GM12878 (cell line): Measurements from ENCODE around the gene SPP2. TPM values are rescaled to one million over a fixed set of nuclear protein-coding genes. Genes with fewer than 3 reads are reported as not detected.

Experiments used
- ATAC-seq: fragments of 200-7000 bp; cut with Tn5 transposase; 3 replicates; pipeline ENCODE4 v1.9.1; 2020; ENCODE audit warnings: mild to moderate bottlenecking, moderate library complexity
- BruUV-seq: library from RNA; stranded (reverse); fragments of 400-500 nt; replicated peaks from 2 replicates; lab custom pipeline; 2021; lab: Mats Ljungman, UMichigan
- CTCF ChIA-PET: fragments of 300-600 bp; sonication (Branson Sonifier 250); formaldehyde crosslinking; extraction: SDS; loops from one replicate; lab custom pipeline; 2021; ENCODE audit warnings: inconsistent platforms; lab: Yijun Ruan, JAX
- POLR2A ChIA-PET: fragments of 350-600 bp; formaldehyde crosslinking; extraction: SDS; loops from one replicate; lab custom pipeline; 2021; ENCODE audit warnings: inconsistent platforms; lab: Charles Lee
- RAD21 ChIA-PET: fragments of 300-600 bp; sonication (Branson Sonifier 250); formaldehyde crosslinking; loops from one replicate; lab custom pipeline; 2023; ENCODE audit warnings: antibody characterized with exemption; ENCODE audit not compliant: unreplicated experiment; lab: Charles Lee
- SMC1A ChIA-PET: fragments of 300-600 bp; sonication (Branson Sonifier 250); formaldehyde crosslinking; loops from one replicate; lab custom pipeline; 2023; ENCODE audit not compliant: unreplicated experiment, uncharacterized antibody; lab: Charles Lee
- DNase-seq: peaks from one replicate; pipeline ENCODE4 v3.0.0-alpha.2; 2011; ENCODE audit warnings: low read depth, low spot score
- FAIRE-seq: peaks from 3 replicates; lab custom pipeline; 2011; peaks lifted over from hg19 to GRCh38; lab: Jason Lieb, UNC
- H2AFZ ChIP-seq: 2 replicates; pipeline ENCODE4 v1.6.0; 2011; ENCODE audit warnings: low read depth, low read length, control low read depth; ENCODE audit not compliant: control insufficient read depth
- H3K27ac ChIP-seq: 2 replicates; pipeline ENCODE4 v1.5.1; 2011; ENCODE audit warnings: control low read depth; ENCODE audit not compliant: control insufficient read depth, insufficient read depth
- H3K27me3 ChIP-seq, 2 experiments: replicated peaks in 1 of 2; 2 replicates each; pipeline versions ENCODE4 v1.6.0 to v1.6.1; 2011; ENCODE audit warnings: low read length in 1 of 2; ENCODE audit not compliant: control insufficient read depth in 2 of 2, insufficient read depth in 2 of 2
- H3K36me3 ChIP-seq, 2 experiments: 2 replicates each; pipeline ENCODE4 v1.5.1; 2011; ENCODE audit warnings: low read length in 1 of 2; ENCODE audit not compliant: control insufficient read depth in 2 of 2, insufficient read depth in 2 of 2
- H3K4me1 ChIP-seq: 2 replicates; pipeline ENCODE4 v1.6.1; 2011; ENCODE audit warnings: mild to moderate bottlenecking, low read length, moderate library complexity, mixed read lengths; ENCODE audit not compliant: control insufficient read depth, insufficient read depth
- H3K4me2 ChIP-seq: 2 replicates; pipeline ENCODE4 v1.6.0; 2011; ENCODE audit warnings: control low read depth; ENCODE audit not compliant: control insufficient read depth, insufficient read depth
- H3K4me3 ChIP-seq: fragments of 200-600 bp; sonication (generic); 2 replicates; pipeline ENCODE4 v1.5.1; 2016
- H3K79me2 ChIP-seq: 2 replicates; pipeline ENCODE4 v1.6.0; 2011; ENCODE audit warnings: low read length; ENCODE audit not compliant: control insufficient read depth, insufficient read depth
- H3K9ac ChIP-seq: 2 replicates; pipeline ENCODE4 v1.8.0; 2011; ENCODE audit warnings: low read length, control low read depth, mixed read lengths; ENCODE audit not compliant: control insufficient read depth, insufficient read depth
- H3K9me3 ChIP-seq: replicated peaks from 3 replicates; pipeline ENCODE4 v1.5.1; 2011; ENCODE audit warnings: mild to moderate bottlenecking, low read length; ENCODE audit not compliant: control insufficient read depth, insufficient read depth
- H4K20me1 ChIP-seq: 2 replicates; pipeline ENCODE4 v1.6.0; 2011; ENCODE audit not compliant: control insufficient read depth, insufficient read depth
- CBX5 ChIP-seq: sonication (generic); IDR thresholded peaks from 2 replicates; pipeline ENCODE4 v1.6.1; 2016; ENCODE audit warnings: low read depth, moderate library complexity, mild to moderate bottlenecking, inconsistent platforms
- HDAC6 ChIP-seq: fragments of 200-600 bp; sonication (generic); IDR thresholded peaks from one replicate; pipeline ENCODE4 v1.8.0; 2017; ENCODE audit warnings: antibody characterized with exemption; ENCODE audit not compliant: unreplicated experiment
- NFXL1 ChIP-seq: fragments of 450-650 bp; IDR thresholded peaks from 2 replicates; pipeline ENCODE4 v1.6.1; 2017; ENCODE audit warnings: antibody characterized with exemption, mild to moderate bottlenecking, borderline replicate concordance
- POLR2AphosphoS5 ChIP-seq: IDR thresholded peaks from 2 replicates; pipeline ENCODE4 v1.6.1; 2011; ENCODE audit warnings: mild to moderate bottlenecking, low read length, inconsistent platforms
- RAD21 ChIP-seq: IDR thresholded peaks from 2 replicates; pipeline ENCODE4 v1.6.1; 2011; ENCODE audit warnings: mild to moderate bottlenecking, low read depth, low read length, moderate library complexity; ENCODE audit not compliant: insufficient read depth
- RUNX3 ChIP-seq: IDR thresholded peaks from 2 replicates; pipeline ENCODE4 v1.6.1; 2012; ENCODE audit warnings: low read length, inconsistent platforms
- STAT3 ChIP-seq: IDR thresholded peaks from 2 replicates; pipeline ENCODE4 v1.6.1; 2011; ENCODE audit warnings: low read depth, low read length, improper control_type of control experiment
- WGBS: methylation state at CpG from one replicate; pipeline ENCODE4 v1.1.6; 2016; ENCODE audit warnings: low lambda C conversion rate; ENCODE audit not compliant: insufficient replicate concordance, insufficient coverage; ENCODE audit errors: missing lambda C conversion rate; 5-methylcytosine and 5-hydroxymethylcytosine counted together
- in situ Hi-C: fragments of 300-500 bp; cut with MboI; formaldehyde crosslinking; loops from 9 replicates; pipeline ENCODE4 v1.14.3; 2018; ENCODE audit warnings: mixed read lengths
- intact Hi-C: fragments of 100-400 bp; cut with micrococcal nuclease; formaldehyde crosslinking; loops from one replicate; pipeline ENCODE4 v1.14.2; 2022; ENCODE audit not compliant: unreplicated experiment
- polyA plus RNA-seq, 11 experiments: library from polyadenylated mRNA; depleted of rRNA in 4 of 11; unstranded in 6 of 11; stranded (reverse) in 5 of 11; fragments of >200 nt; fragmentation: Nextera tagmentation in 4 of 11; fragmentation: Illumina TruSeq in 1 of 11; extraction: Ambion mirVana in 4 of 11; extraction: Trizol in 1 of 11; gene quantifications; 1 replicate in 1 of 11; 2 replicates in 10 of 11; pipeline versions ENCODE4 v1.2.1 to v1.2.3, GENCODE V29; 2011 to 2016; ENCODE audit warnings: inconsistent platforms in 2 of 11, missing spikeins in 2 of 11, low read depth in 1 of 11
- total RNA-seq, 4 experiments: library from RNA; depleted of rRNA in 3 of 4; stranded (reverse); fragments of >200 nt in 3 of 4; fragmentation: Illumina TruSeq in 1 of 4; extraction: Trizol in 1 of 4; gene quantifications; 2 replicates each; pipeline versions ENCODE4 v1.2.1 to v1.2.3, GENCODE V29; 2013 to 2021
- TF ChIP-seq, protein P1 (sequence below): fragments of 450-650 bp; formaldehyde crosslinking; IDR thresholded peaks from 2 replicates; pipeline ENCODE4 v1.4.0; 2020; ENCODE audit warnings: mild to moderate bottlenecking, moderate library complexity
- TF ChIP-seq, protein P2 (sequence below): fragments of 450-650 bp; formaldehyde crosslinking; IDR thresholded peaks from 2 replicates; pipeline ENCODE4 v1.4.0; 2022; ENCODE audit warnings: mild to moderate bottlenecking, moderate library complexity
- TF ChIP-seq, protein P3 (sequence below): IDR thresholded peaks from 2 replicates; pipeline ENCODE4 v1.6.1; 2011; ENCODE audit warnings: borderline replicate concordance, low read depth, mild to moderate bottlenecking, moderate library complexity, mixed read lengths, low read length; ENCODE audit not compliant: insufficient read depth; ENCODE audit errors: extremely low read length
- TF ChIP-seq, protein P4 (sequence below): IDR thresholded peaks from 2 replicates; pipeline ENCODE4 v1.6.1; 2012; ENCODE audit warnings: improper control_type of control experiment, low read depth, low read length; ENCODE audit not compliant: insufficient replicate concordance

The SPP2 gene
- total and polyA plus RNA-seq, 10 of the 15 experiments (the other 5 are each of a cell fraction or from before 2014, with no cell fraction given) = not detected

DNA sequence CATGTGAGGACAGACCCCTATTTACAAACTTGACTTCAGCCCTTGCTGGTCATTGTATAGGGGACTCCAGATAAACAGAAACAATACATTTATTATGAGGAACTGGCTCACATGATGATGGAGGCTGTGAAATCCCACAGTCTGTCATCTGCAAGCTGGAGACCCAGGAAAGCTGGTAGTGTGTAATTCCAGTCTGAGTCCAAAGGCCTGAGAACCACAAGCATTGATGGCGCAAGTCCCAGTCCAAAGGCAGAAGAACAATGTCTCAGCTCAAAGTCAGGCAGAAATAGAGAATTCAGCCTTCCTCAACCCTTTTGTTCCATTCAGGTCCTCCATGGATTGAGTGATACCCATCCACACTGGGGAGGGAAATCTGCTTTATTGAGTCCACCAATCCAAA lies 28.1 kb upstream of the SPP2 start:
- FAIRE-seq (no peak), DNase-seq (no peak), ATAC-seq (no peak)
- WGBS = 83% methylated on average over 1 of the region's 1 CpG
- RAD21 ChIA-PET = no interaction called here
- H3K4me3 ChIP-seq = no peak overlapping the region
- no peaks in the 10 kb centered on the region for H3K79me2 ChIP-seq
- H3K36me3 ChIP-seq = no peaks in the 10 kb centered on the region
- no TSS peak for BruUV-seq
- no peak overlapping the region for H3K4me2 ChIP-seq
- peaks cover 3% of the 10 kb centered on the region; the same call in 1 of the 2 replicates for H3K4me1 ChIP-seq
- H3K27me3 ChIP-seq = peaks cover 0 to 1% of the 10 kb centered on the region in 2 experiments; a peak in 1 of 4 replicates
- H3K9me3 ChIP-seq = no peaks in the 10 kb centered on the region; the same call in 1 of the 3 replicates
- H3K9ac ChIP-seq = no peak overlapping the region
- CTCF ChIA-PET = no interaction called here
- H3K27ac ChIP-seq = no peak overlapping the region
- SMC1A ChIA-PET = interaction anchor here (1.6 kb wide), 1 partner anchor 14 kb away, joined by 5 read pairs; no protein-coding TSS in a partner anchor
- intact Hi-C loops = no loop called here
- no peaks in the 10 kb centered on the region for H4K20me1 ChIP-seq
- no peak overlapping the region for H2AFZ ChIP-seq
- POLR2A ChIA-PET = no interaction called here
- in situ Hi-C loops = no loop called here
- no peak for TF ChIP-seq POLR2AphosphoS5
- TF ChIP-seq HDAC6 = no peak
- TF ChIP-seq CBX5 = no peak
- TF ChIP-seq STAT3 = no peak
- TF ChIP-seq, protein P1, sequence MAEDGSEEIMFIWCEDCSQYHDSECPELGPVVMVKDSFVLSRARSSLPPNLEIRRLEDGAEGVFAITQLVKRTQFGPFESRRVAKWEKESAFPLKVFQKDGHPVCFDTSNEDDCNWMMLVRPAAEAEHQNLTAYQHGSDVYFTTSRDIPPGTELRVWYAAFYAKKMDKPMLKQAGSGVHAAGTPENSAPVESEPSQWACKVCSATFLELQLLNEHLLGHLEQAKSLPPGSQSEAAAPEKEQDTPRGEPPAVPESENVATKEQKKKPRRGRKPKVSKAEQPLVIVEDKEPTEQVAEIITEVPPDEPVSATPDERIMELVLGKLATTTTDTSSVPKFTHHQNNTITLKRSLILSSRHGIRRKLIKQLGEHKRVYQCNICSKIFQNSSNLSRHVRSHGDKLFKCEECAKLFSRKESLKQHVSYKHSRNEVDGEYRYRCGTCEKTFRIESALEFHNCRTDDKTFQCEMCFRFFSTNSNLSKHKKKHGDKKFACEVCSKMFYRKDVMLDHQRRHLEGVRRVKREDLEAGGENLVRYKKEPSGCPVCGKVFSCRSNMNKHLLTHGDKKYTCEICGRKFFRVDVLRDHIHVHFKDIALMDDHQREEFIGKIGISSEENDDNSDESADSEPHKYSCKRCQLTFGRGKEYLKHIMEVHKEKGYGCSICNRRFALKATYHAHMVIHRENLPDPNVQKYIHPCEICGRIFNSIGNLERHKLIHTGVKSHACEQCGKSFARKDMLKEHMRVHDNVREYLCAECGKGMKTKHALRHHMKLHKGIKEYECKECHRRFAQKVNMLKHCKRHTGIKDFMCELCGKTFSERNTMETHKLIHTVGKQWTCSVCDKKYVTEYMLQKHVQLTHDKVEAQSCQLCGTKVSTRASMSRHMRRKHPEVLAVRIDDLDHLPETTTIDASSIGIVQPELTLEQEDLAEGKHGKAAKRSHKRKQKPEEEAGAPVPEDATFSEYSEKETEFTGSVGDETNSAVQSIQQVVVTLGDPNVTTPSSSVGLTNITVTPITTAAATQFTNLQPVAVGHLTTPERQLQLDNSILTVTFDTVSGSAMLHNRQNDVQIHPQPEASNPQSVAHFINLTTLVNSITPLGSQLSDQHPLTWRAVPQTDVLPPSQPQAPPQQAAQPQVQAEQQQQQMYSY = no peak
- TF ChIP-seq, protein P2, sequence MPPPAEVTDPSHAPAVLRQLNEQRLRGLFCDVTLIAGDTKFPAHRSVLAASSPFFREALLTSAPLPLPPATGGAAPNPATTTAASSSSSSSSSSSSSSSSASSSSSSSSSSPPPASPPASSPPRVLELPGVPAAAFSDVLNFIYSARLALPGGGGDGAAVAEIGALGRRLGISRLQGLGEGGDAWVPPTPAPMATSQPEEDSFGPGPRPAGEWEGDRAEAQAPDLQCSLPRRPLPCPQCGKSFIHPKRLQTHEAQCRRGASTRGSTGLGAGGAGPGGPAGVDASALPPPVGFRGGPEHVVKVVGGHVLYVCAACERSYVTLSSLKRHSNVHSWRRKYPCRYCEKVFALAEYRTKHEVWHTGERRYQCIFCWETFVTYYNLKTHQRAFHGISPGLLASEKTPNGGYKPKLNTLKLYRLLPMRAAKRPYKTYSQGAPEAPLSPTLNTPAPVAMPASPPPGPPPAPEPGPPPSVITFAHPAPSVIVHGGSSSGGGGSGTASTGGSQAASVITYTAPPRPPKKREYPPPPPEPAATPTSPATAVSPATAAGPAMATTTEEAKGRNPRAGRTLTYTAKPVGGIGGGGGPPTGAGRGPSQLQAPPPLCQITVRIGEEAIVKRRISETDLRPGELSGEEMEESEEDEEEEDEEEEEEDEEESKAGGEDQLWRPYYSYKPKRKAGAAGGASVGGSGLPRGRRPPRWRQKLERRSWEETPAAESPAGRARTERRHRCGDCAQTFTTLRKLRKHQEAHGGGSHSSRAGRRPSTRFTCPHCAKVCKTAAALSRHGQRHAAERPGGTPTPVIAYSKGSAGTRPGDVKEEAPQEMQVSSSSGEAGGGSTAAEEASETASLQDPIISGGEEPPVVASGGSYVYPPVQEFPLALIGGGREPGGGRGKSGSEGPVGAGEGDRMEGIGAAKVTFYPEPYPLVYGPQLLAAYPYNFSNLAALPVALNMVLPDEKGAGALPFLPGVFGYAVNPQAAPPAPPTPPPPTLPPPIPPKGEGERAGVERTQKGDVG (CRISPR knock-in tag) = no peak
- no peak for TF ChIP-seq RUNX3
- TF ChIP-seq, protein P3, sequence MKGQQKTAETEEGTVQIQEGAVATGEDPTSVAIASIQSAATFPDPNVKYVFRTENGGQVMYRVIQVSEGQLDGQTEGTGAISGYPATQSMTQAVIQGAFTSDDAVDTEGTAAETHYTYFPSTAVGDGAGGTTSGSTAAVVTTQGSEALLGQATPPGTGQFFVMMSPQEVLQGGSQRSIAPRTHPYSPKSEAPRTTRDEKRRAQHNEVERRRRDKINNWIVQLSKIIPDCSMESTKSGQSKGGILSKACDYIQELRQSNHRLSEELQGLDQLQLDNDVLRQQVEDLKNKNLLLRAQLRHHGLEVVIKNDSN = no peak
- TF ChIP-seq, protein P4, sequence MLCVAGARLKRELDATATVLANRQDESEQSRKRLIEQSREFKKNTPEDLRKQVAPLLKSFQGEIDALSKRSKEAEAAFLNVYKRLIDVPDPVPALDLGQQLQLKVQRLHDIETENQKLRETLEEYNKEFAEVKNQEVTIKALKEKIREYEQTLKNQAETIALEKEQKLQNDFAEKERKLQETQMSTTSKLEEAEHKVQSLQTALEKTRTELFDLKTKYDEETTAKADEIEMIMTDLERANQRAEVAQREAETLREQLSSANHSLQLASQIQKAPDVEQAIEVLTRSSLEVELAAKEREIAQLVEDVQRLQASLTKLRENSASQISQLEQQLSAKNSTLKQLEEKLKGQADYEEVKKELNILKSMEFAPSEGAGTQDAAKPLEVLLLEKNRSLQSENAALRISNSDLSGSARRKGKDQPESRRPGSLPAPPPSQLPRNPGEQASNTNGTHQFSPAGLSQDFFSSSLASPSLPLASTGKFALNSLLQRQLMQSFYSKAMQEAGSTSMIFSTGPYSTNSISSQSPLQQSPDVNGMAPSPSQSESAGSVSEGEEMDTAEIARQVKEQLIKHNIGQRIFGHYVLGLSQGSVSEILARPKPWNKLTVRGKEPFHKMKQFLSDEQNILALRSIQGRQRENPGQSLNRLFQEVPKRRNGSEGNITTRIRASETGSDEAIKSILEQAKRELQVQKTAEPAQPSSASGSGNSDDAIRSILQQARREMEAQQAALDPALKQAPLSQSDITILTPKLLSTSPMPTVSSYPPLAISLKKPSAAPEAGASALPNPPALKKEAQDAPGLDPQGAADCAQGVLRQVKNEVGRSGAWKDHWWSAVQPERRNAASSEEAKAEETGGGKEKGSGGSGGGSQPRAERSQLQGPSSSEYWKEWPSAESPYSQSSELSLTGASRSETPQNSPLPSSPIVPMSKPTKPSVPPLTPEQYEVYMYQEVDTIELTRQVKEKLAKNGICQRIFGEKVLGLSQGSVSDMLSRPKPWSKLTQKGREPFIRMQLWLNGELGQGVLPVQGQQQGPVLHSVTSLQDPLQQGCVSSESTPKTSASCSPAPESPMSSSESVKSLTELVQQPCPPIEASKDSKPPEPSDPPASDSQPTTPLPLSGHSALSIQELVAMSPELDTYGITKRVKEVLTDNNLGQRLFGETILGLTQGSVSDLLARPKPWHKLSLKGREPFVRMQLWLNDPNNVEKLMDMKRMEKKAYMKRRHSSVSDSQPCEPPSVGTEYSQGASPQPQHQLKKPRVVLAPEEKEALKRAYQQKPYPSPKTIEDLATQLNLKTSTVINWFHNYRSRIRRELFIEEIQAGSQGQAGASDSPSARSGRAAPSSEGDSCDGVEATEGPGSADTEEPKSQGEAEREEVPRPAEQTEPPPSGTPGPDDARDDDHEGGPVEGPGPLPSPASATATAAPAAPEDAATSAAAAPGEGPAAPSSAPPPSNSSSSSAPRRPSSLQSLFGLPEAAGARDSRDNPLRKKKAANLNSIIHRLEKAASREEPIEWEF = no peak
- no peak for TF ChIP-seq RAD21
- no peak for TF ChIP-seq NFXL1
